ENCODE measurements around the gene NRXN2.

DNA sequence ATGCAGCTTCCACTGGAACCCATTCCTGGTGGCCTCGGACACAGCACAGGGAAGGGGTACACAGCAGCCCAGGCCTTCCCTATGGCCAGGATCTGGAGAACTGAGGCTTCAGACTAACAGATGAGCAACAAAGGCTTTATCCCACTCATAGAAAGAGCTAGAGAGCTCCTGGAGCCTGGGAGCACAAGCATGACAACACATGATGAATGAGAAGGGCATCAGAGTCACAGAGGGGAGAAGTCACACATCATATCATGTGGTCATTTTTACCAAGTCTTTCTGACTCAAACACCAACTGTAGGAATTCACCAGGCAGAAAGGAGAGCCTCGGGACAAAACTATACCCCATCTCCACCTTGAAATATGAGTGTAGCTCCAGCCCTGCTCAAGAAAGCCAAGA, 43.2 kb downstream of the NRXN2 start:
- TF ChIP-seq REST (IDR thresholded peaks at IDR 0.05; ENCODE audit: insufficient read depth in 1 of 2, low read depth in 2 of 2, low read length in 2 of 2) (no peak), TAF1 (IDR thresholded peaks at IDR 0.05; ENCODE audit: borderline replicate concordance, insufficient read depth, low read length) (no peak)
